HS-27A (cell line): ENCODE measurements around the gene TMEM35B.
"Not testable (repeated sequence)": the region's sequence is repeated elsewhere in the genome, so short reads cannot be mapped to it uniquely, and the experiment has no call there.

ENCODE experiments used
- DNase-seq: peaks from one replicate; pipeline ENCODE4 v3.0.0-alpha.2; 2012; ENCODE audit warnings: low read depth, missing footprints

Gene TMEM35B

GRCh38 chr1:34975771-34976170 is 9.4 kb downstream of the TMEM35B start:
- no peak for DNase-seq

GRCh38 chr1:34975338-34975737 is 9.8 kb downstream of the TMEM35B start:
- DNase-seq: no peak

- no peak for DNase-seq
Measured at GRCh38 chr1:34974626-34975025, 10.5 kb downstream of the TMEM35B start.

GRCh38 chr1:34973326-34973725 is 11.8 kb downstream of the TMEM35B start:
- no peak for DNase-seq

GRCh38 chr1:34970829-34971228 is 14.3 kb downstream of the TMEM35B start:
- DNase-seq: no peak

GRCh38 chr1:34970220-34970735 is 14.9 kb downstream of the TMEM35B start:
- peak; percentile 22 for DNase-seq

- not testable (repeated sequence) for DNase-seq
Measured at GRCh38 chr1:34968297-34968696, 16.9 kb downstream of the TMEM35B start.

GRCh38 chr1:34967672-34968071 is 17.5 kb downstream of the TMEM35B start:
- DNase-seq: not testable (repeated sequence)

- DNase-seq: no peak
Measured at GRCh38 chr1:34965597-34965996, 19.6 kb downstream of the TMEM35B start.

GRCh38 chr1:34950428-34950827 is 34.7 kb downstream of the TMEM35B start:
- no peak for DNase-seq

- not testable (repeated sequence) for DNase-seq
Measured at GRCh38 chr1:34948739-34949138, 36.4 kb downstream of the TMEM35B start.

- not testable (repeated sequence) for DNase-seq
Measured at GRCh38 chr1:34947641-34948314, 37.4 kb downstream of the TMEM35B start.

- DNase-seq: no peak
Measured at GRCh38 chr1:34946211-34946610, 38.9 kb downstream of the TMEM35B start.

GRCh38 chr1:34941798-34942197 is 43.3 kb downstream of the TMEM35B start:
- not testable (repeated sequence) for DNase-seq
